K562 (cell line): Measurements from ENCODE around the gene PRKCB. TPM values are rescaled to one million over a fixed set of nuclear protein-coding genes. Genes with fewer than 3 reads are reported as not detected.
A peak's percentile ranks its signal among the peaks of the same experiment; 100 is the strongest.

Experiments
- BCOR ChIP-seq: fragments of 450-650 bp; IDR thresholded peaks from 2 replicates; pipeline ENCODE4 v1.6.1; 2016
- CTCFL ChIP-seq: IDR thresholded peaks from 2 replicates; pipeline ENCODE4 v1.6.1; 2011; ENCODE audit warnings: borderline replicate concordance, low read depth, mild to moderate bottlenecking, moderate library complexity, low read length; ENCODE audit not compliant: insufficient read depth, poor library complexity, severe bottlenecking
- DDX20 ChIP-seq: fragments of 450-650 bp; IDR thresholded peaks from 2 replicates; pipeline ENCODE4 v1.6.1; 2016; ENCODE audit warnings: missing genetic modification characterization, low read depth, mild to moderate bottlenecking, missing compliant biosample characterization, moderate library complexity
- DMBX1 ChIP-seq: fragments of 250-450 bp; sonication (Bioruptor Pico); IDR thresholded peaks from 2 replicates; pipeline ENCODE4 v1.8.0; 2022; ENCODE audit warnings: inconsistent platforms, mild to moderate bottlenecking, moderate library complexity, borderline replicate concordance
- HINFP ChIP-seq: fragments of 450-650 bp; conservative IDR thresholded peaks from 2 replicates; pipeline ENCODE4 v1.6.1; 2016; ENCODE audit warnings: missing genetic modification characterization, low read depth, mild to moderate bottlenecking, control low read depth, missing compliant biosample characterization
- HOMEZ ChIP-seq: fragments of 250-450 bp; sonication (Bioruptor Pico); IDR thresholded peaks from 2 replicates; pipeline ENCODE4 v1.4.0; 2020; ENCODE audit warnings: mild to moderate bottlenecking, moderate library complexity
- KAT7 ChIP-seq: sonication (generic); formaldehyde crosslinking; IDR thresholded peaks from 2 replicates; pipeline ENCODE4 v1.8.0; 2022; ENCODE audit warnings: missing genetic modification reagents, mild to moderate bottlenecking, borderline replicate concordance
- KLF10 ChIP-seq: fragments of 250-450 bp; sonication (Bioruptor Pico); IDR thresholded peaks from 2 replicates; pipeline ENCODE4 v1.6.1; 2021; ENCODE audit warnings: matching md5 sums
- MEF2D ChIP-seq: conservative IDR thresholded peaks from 2 replicates; pipeline ENCODE4 v1.6.1; 2016; ENCODE audit warnings: low read depth, missing genetic modification characterization, missing compliant biosample characterization
- NR4A1 ChIP-seq, 2 experiments: fragments of 250-450 bp in 1 of 2; fragments of 450-650 bp in 1 of 2; sonication (Bioruptor Pico) in 1 of 2; IDR thresholded peaks; 2 replicates each; pipeline versions ENCODE4 v1.4.0 to v1.6.1; 2016 to 2020; ENCODE audit warnings: mild to moderate bottlenecking in 2 of 2, missing compliant biosample characterization in 1 of 2, missing genetic modification characterization in 1 of 2, moderate library complexity in 1 of 2
- NUFIP1 ChIP-seq: fragments of 450-650 bp; IDR thresholded peaks from 2 replicates; pipeline ENCODE4 v1.6.1; 2018; ENCODE audit not compliant: partially characterized antibody
- PHTF2 ChIP-seq: fragments of 250-450 bp; sonication (Bioruptor Pico); IDR thresholded peaks from 2 replicates; pipeline ENCODE4 v1.5.0; 2021; ENCODE audit warnings: mild to moderate bottlenecking
- POLR3A ChIP-seq: IDR thresholded peaks from 2 replicates; pipeline ENCODE4 v1.6.1; 2011; ENCODE audit warnings: borderline replicate concordance, mild to moderate bottlenecking, moderate library complexity; ENCODE audit not compliant: insufficient read length, insufficient read depth; ENCODE audit errors: extremely low read depth
- RFX1 ChIP-seq: fragments of 450-650 bp; IDR thresholded peaks from 2 replicates; pipeline ENCODE4 v1.6.1; 2016; ENCODE audit warnings: mild to moderate bottlenecking, moderate library complexity
- RFX7 ChIP-seq: fragments of 250-450 bp; sonication (Bioruptor Pico); IDR thresholded peaks from 2 replicates; pipeline ENCODE4 v1.5.1; 2021; ENCODE audit warnings: mild to moderate bottlenecking
- TCF15 ChIP-seq: fragments of 250-450 bp; sonication (Bioruptor Pico); IDR thresholded peaks from 2 replicates; pipeline ENCODE4 v1.8.0; 2022; ENCODE audit warnings: moderate library complexity, mild to moderate bottlenecking, inconsistent platforms
- ZNF311 ChIP-seq: fragments of 250-450 bp; sonication (Bioruptor Pico); IDR thresholded peaks from 2 replicates; pipeline ENCODE4 v1.4.0; 2020; ENCODE audit warnings: mild to moderate bottlenecking, moderate library complexity
- ZNF445 ChIP-seq: fragments of 250-450 bp; sonication (Bioruptor Pico); IDR thresholded peaks from 2 replicates; pipeline ENCODE4 v1.4.0; 2020; ENCODE audit warnings: low read depth, mild to moderate bottlenecking, moderate library complexity
- ZNF512 ChIP-seq: IDR thresholded peaks from 2 replicates; pipeline ENCODE4 v1.6.1; 2016; ENCODE audit warnings: missing genetic modification characterization, missing compliant biosample characterization
- ZNF695 ChIP-seq: fragments of 450-650 bp; formaldehyde crosslinking; IDR thresholded peaks from 2 replicates; pipeline ENCODE4 v1.4.0; 2020; ENCODE audit warnings: mild to moderate bottlenecking, moderate library complexity
- polyA plus RNA-seq, 8 experiments: library from polyadenylated mRNA; depleted of rRNA in 4 of 8; stranded (reverse) in 5 of 8; unstranded in 3 of 8; fragments of >200 nt; fragmentation: Nextera tagmentation in 2 of 8; fragmentation: Illumina TruSeq in 1 of 8; extraction: Ambion mirVana in 2 of 8; extraction: Trizol in 1 of 8; gene quantifications; 2 replicates each; pipeline versions ENCODE4 v1.2.1 to v1.2.3, GENCODE V29; 2011 to 2014; ENCODE audit warnings: inconsistent platforms in 1 of 8, missing spikeins in 1 of 8
- total RNA-seq, 7 experiments: library from RNA; depleted of rRNA in 6 of 7; stranded (reverse); fragments of >200 nt in 6 of 7; fragmentation: Illumina TruSeq in 2 of 7; extraction: Trizol in 2 of 7; gene quantifications; 2 replicates each; pipeline versions ENCODE4 v1.2.1 to v1.2.3, GENCODE V29; 2011 to 2021; ENCODE audit warnings: low replicate concordance in 1 of 7

The PRKCB gene
- total and polyA plus RNA-seq, 9 of the 15 experiments (the other 6 are each of a cell fraction or from before 2014, with no cell fraction given), result 49.9 to 276 (median 148) TPM

GRCh38 chr16:24052329-24053098 lies 216.7 kb downstream of the PRKCB start (continued):
- TF ChIP-seq KLF10 (CRISPR knock-in tag) (no peak), BCOR (no peak), DMBX1 (peak; percentile 57), ZNF445 (CRISPR knock-in tag) (no peak), RFX7 (CRISPR knock-in tag) (no peak), POLR3A (no peak), MEF2D (tag) (0 out of 2 replicates have a peak, but pooled peaks have one; percentile 62), NR4A1 (CRISPR knock-in tag; IDR thresholded peaks at IDR 0.05) (no peak), NR4A1 (tag; IDR thresholded peaks at IDR 0.05) (no peak), HOMEZ (CRISPR knock-in tag) (no peak), HINFP (no peak), ZNF311 (CRISPR knock-in tag) (peak; percentile 76), NUFIP1 (no peak), ZNF695 (CRISPR knock-in tag) (no peak), CTCFL (no peak), RFX1 (peak; percentile 83), DDX20 (tag) (0 out of 2 replicates have a peak, but pooled peaks have one; percentile 27), PHTF2 (CRISPR knock-in tag) (no peak), KAT7 (CRISPR knock-in tag) (no peak), TCF15 (CRISPR knock-in tag) (no peak), ZNF512 (tag) (no peak)
